Activated naive CD8-positive, alpha-beta T cell treated with anti-CD3 and anti-CD28 coated beads, Interleukin-2, amount 50 U/mL, for 24 hours (primary cell): ENCODE measurements around the gene PDZD7.

Source experiments
- ATAC-seq: fragments of 150-1000 bp; cut with Tn5 transposase; one replicate; pipeline ENCODE4 v1.10.0; 2021
- DNase-seq: peaks from one replicate; pipeline ENCODE4 v3.0.0; 2021
- H3K27ac Mint-ChIP-seq: one replicate; pipeline ENCODE4 v1.8.0; 2021; ENCODE audit warnings: mild to moderate bottlenecking, mixed read lengths
- H3K27me3 Mint-ChIP-seq: one replicate; pipeline ENCODE4 v1.8.0; 2021; ENCODE audit warnings: mixed read lengths
- H3K36me3 Mint-ChIP-seq: one replicate; pipeline ENCODE4 v1.8.0; 2021; ENCODE audit warnings: low read depth, mixed read lengths
- H3K4me1 Mint-ChIP-seq: one replicate; pipeline ENCODE4 v1.8.0; 2021; ENCODE audit warnings: mixed read lengths
- H3K4me3 Mint-ChIP-seq: one replicate; pipeline ENCODE4 v1.8.0; 2021; ENCODE audit warnings: mild to moderate bottlenecking, moderate library complexity, mixed read lengths
- H3K9me3 Mint-ChIP-seq: one replicate; pipeline ENCODE4 v1.8.0; 2021; ENCODE audit warnings: mixed read lengths

Gene PDZD7

GRCh38 chr10:101022967-101023705, 7.8 kb downstream of the PDZD7 start:
- DNase-seq (no peak), ATAC-seq (no peak)
- no peak overlapping the region for H3K4me3 Mint-ChIP-seq
- H3K27ac Mint-ChIP-seq: no peak overlapping the region
- no peaks in the 10 kb centered on the region for H3K9me3 Mint-ChIP-seq
- H3K4me1 Mint-ChIP-seq: peaks cover 6% of the 10 kb centered on the region
- H3K27me3 Mint-ChIP-seq: peaks cover 20% of the 10 kb centered on the region
- no peaks in the 10 kb centered on the region for H3K36me3 Mint-ChIP-seq

- no peak overlapping the region for H3K27ac Mint-ChIP-seq
Observed at GRCh38 chr10:101021692-101022251, 9.2 kb downstream of the PDZD7 start.

GRCh38 chr10:101021239-101021638, 9.7 kb downstream of the PDZD7 start:
- Mint-ChIP-seq H3K4me1 (peaks cover 7% of the 10 kb centered on the region), H3K9me3 (no peaks in the 10 kb centered on the region), H3K4me3 (no peak overlapping the region), H3K27me3 (peaks cover 35% of the 10 kb centered on the region), H3K27ac (no peak overlapping the region), H3K36me3 (no peaks in the 10 kb centered on the region)
- ATAC-seq (no peak), DNase-seq (no peak)

More at GRCh38 chr10:101021692-101022251, 9.2 kb downstream of the PDZD7 start:
- ATAC-seq: no peak
- H3K27me3 Mint-ChIP-seq: peaks cover 29% of the 10 kb centered on the region
- no peak for DNase-seq
- no peaks in the 10 kb centered on the region for H3K9me3 Mint-ChIP-seq
- no peaks in the 10 kb centered on the region for H3K36me3 Mint-ChIP-seq
- H3K4me1 Mint-ChIP-seq: peaks cover 7% of the 10 kb centered on the region
- no peak overlapping the region for H3K4me3 Mint-ChIP-seq

GRCh38 chr10:101020427-101021075, 10.4 kb downstream of the PDZD7 start:
- Mint-ChIP-seq H3K27me3 (peaks cover 35% of the 10 kb centered on the region), H3K36me3 (no peaks in the 10 kb centered on the region), H3K4me1 (peaks cover 7% of the 10 kb centered on the region), H3K4me3 (no peak overlapping the region), H3K9me3 (no peaks in the 10 kb centered on the region), H3K27ac (no peak overlapping the region)
- DNase-seq (no peak), ATAC-seq (no peak)

- Mint-ChIP-seq H3K27ac (no peak overlapping the region), H3K4me1 (peaks cover 18% of the 10 kb centered on the region), H3K4me3 (no peak overlapping the region), H3K36me3 (no peaks in the 10 kb centered on the region), H3K27me3 (peaks cover 39% of the 10 kb centered on the region), H3K9me3 (no peaks in the 10 kb centered on the region)
- ATAC-seq: no peak
- no peak for DNase-seq
Observed at GRCh38 chr10:101019440-101019703, 11.6 kb downstream of the PDZD7 start.

GRCh38 chr10:101018600-101019439, 12.1 kb downstream of the PDZD7 start:
- no peak overlapping the region for H3K27ac Mint-ChIP-seq
- H3K36me3 Mint-ChIP-seq: no peaks in the 10 kb centered on the region
- H3K27me3 Mint-ChIP-seq: peaks cover 42% of the 10 kb centered on the region
- H3K4me1 Mint-ChIP-seq: peaks cover 22% of the 10 kb centered on the region
- H3K9me3 Mint-ChIP-seq: no peaks in the 10 kb centered on the region
- DNase-seq (peak; percentile 91), ATAC-seq (peak; percentile 72)
- no peak overlapping the region for H3K4me3 Mint-ChIP-seq

GRCh38 chr10:101018118-101018599, 12.8 kb downstream of the PDZD7 start:
- no peak overlapping the region for H3K27ac Mint-ChIP-seq
- H3K4me3 Mint-ChIP-seq: no peak overlapping the region
- H3K36me3 Mint-ChIP-seq: no peaks in the 10 kb centered on the region
- peaks cover 27% of the 10 kb centered on the region for H3K4me1 Mint-ChIP-seq
- DNase-seq (no peak), ATAC-seq (no peak)
- H3K27me3 Mint-ChIP-seq: peaks cover 47% of the 10 kb centered on the region
- H3K9me3 Mint-ChIP-seq: no peaks in the 10 kb centered on the region

GRCh38 chr10:101016814-101017213, 14.1 kb downstream of the PDZD7 start:
- peaks cover 34% of the 10 kb centered on the region for H3K4me1 Mint-ChIP-seq
- DNase-seq: no peak
- H3K27ac Mint-ChIP-seq: no peak overlapping the region
- no peak for ATAC-seq
- no peak overlapping the region for H3K4me3 Mint-ChIP-seq
- peaks cover 48% of the 10 kb centered on the region for H3K27me3 Mint-ChIP-seq
- H3K36me3 Mint-ChIP-seq: no peaks in the 10 kb centered on the region
- H3K9me3 Mint-ChIP-seq: no peaks in the 10 kb centered on the region

GRCh38 chr10:101015582-101015973, 15.4 kb downstream of the PDZD7 start:
- H3K4me1 Mint-ChIP-seq: peaks cover 34% of the 10 kb centered on the region
- H3K27ac Mint-ChIP-seq: peak overlapping the region; percentile 27
- H3K9me3 Mint-ChIP-seq: no peaks in the 10 kb centered on the region
- DNase-seq (no peak), ATAC-seq (no peak)
- H3K36me3 Mint-ChIP-seq: no peaks in the 10 kb centered on the region
- H3K4me3 Mint-ChIP-seq: no peak overlapping the region
- peaks cover 42% of the 10 kb centered on the region for H3K27me3 Mint-ChIP-seq

- DNase-seq: no peak
- Mint-ChIP-seq H3K4me1 (peaks cover 34% of the 10 kb centered on the region), H3K9me3 (no peaks in the 10 kb centered on the region), H3K27ac (peak overlapping the region; percentile 27), H3K36me3 (no peaks in the 10 kb centered on the region), H3K4me3 (no peak overlapping the region), H3K27me3 (peaks cover 42% of the 10 kb centered on the region)
- peak; percentile 50 for ATAC-seq
Observed at GRCh38 chr10:101014966-101015581, 15.9 kb downstream of the PDZD7 start.

- Mint-ChIP-seq H3K4me3 (no peak overlapping the region), H3K4me1 (peaks cover 32% of the 10 kb centered on the region), H3K27ac (no peak overlapping the region), H3K9me3 (no peaks in the 10 kb centered on the region), H3K36me3 (no peaks in the 10 kb centered on the region), H3K27me3 (peaks cover 36% of the 10 kb centered on the region)
- DNase-seq: peak; percentile 88
- peak; percentile 16 for ATAC-seq
Observed at GRCh38 chr10:101014230-101014884, 16.6 kb downstream of the PDZD7 start.

GRCh38 chr10:101013365-101013825, 17.5 kb downstream of the PDZD7 start:
- peaks cover 29% of the 10 kb centered on the region for H3K27me3 Mint-ChIP-seq
- H3K4me1 Mint-ChIP-seq: peaks cover 29% of the 10 kb centered on the region
- DNase-seq (no peak), ATAC-seq (no peak)
- no peaks in the 10 kb centered on the region for H3K9me3 Mint-ChIP-seq
- peak overlapping the region; percentile 19 for H3K27ac Mint-ChIP-seq
- no peak overlapping the region for H3K4me3 Mint-ChIP-seq
- no peaks in the 10 kb centered on the region for H3K36me3 Mint-ChIP-seq

- H3K9me3 Mint-ChIP-seq: no peaks in the 10 kb centered on the region
- H3K27ac Mint-ChIP-seq: peak overlapping the region; percentile 19
- no peaks in the 10 kb centered on the region for H3K36me3 Mint-ChIP-seq
- no peak overlapping the region for H3K4me3 Mint-ChIP-seq
- peak; percentile 86 for DNase-seq
- peaks cover 27% of the 10 kb centered on the region for H3K27me3 Mint-ChIP-seq
- H3K4me1 Mint-ChIP-seq: peaks cover 28% of the 10 kb centered on the region
- ATAC-seq: peak; percentile 84
Observed at GRCh38 chr10:101012525-101013364, 18.2 kb downstream of the PDZD7 start.
